SK-N-SH treated with all-trans-retinoic acid at 6 μM for 48 hours (cell line): ENCODE data around the gene GUCY1A2.

Source experiments
- ATAC-seq: fragments of 200-7000 bp; cut with Tn5 transposase; 3 replicates; pipeline ENCODE4 v1.9.1; 2020; ENCODE audit warnings: mild to moderate bottlenecking, moderate library complexity
- CSDC2 ChIP-seq: fragments of 250-450 bp; sonication (Bioruptor Pico); IDR thresholded peaks from 2 replicates; pipeline ENCODE4 v1.5.0; 2020; ENCODE audit warnings: mild to moderate bottlenecking, moderate library complexity
- ESRRG ChIP-seq: fragments of 250-450 bp; sonication (Bioruptor Pico); IDR thresholded peaks from 2 replicates; pipeline ENCODE4 v1.6.1; 2021; ENCODE audit warnings: mild to moderate bottlenecking
- GLIS3 ChIP-seq: fragments of 250-450 bp; sonication (Bioruptor Pico); IDR thresholded peaks from 2 replicates; pipeline ENCODE4 v1.5.0; 2020; ENCODE audit warnings: mild to moderate bottlenecking, moderate library complexity
- ISL1 ChIP-seq: fragments of 250-450 bp; sonication (Bioruptor Pico); IDR thresholded peaks from 2 replicates; pipeline ENCODE4 v2.1.2; 2022; ENCODE audit warnings: mild to moderate bottlenecking, moderate library complexity
- OSR1 ChIP-seq: fragments of 250-450 bp; sonication (Bioruptor Pico); IDR thresholded peaks from 2 replicates; pipeline ENCODE4 v1.8.0; 2022; ENCODE audit warnings: moderate library complexity, mild to moderate bottlenecking, inconsistent platforms
- RARB ChIP-seq: fragments of 250-450 bp; sonication (Bioruptor Pico); IDR thresholded peaks from 2 replicates; pipeline ENCODE4 v1.8.0; 2021; ENCODE audit warnings: mild to moderate bottlenecking, moderate library complexity
- SNAI2 ChIP-seq: fragments of 250-450 bp; sonication (Bioruptor Pico); IDR thresholded peaks from 2 replicates; pipeline ENCODE4 v1.5.0; 2020; ENCODE audit warnings: mild to moderate bottlenecking, moderate library complexity
- TCF4 ChIP-seq: fragments of 250-450 bp; sonication (Bioruptor Pico); IDR thresholded peaks from 2 replicates; pipeline ENCODE4 v1.8.0; 2021; ENCODE audit warnings: mild to moderate bottlenecking, moderate library complexity, borderline replicate concordance
- TOX ChIP-seq: fragments of 250-450 bp; sonication (Bioruptor Pico); IDR thresholded peaks from 2 replicates; pipeline ENCODE4 v1.8.0; 2021; ENCODE audit warnings: mild to moderate bottlenecking, moderate library complexity, borderline replicate concordance
- ZFP30 ChIP-seq: fragments of 450-650 bp; formaldehyde crosslinking; IDR thresholded peaks from 2 replicates; pipeline ENCODE4 v1.5.0; 2022; ENCODE audit warnings: mild to moderate bottlenecking, moderate library complexity
- ZNF70 ChIP-seq: fragments of 450-650 bp; formaldehyde crosslinking; IDR thresholded peaks from 2 replicates; pipeline ENCODE4 v1.5.0; 2020; ENCODE audit warnings: mild to moderate bottlenecking, moderate library complexity
- ZNF8 ChIP-seq: fragments of 450-650 bp; formaldehyde crosslinking; IDR thresholded peaks from 2 replicates; pipeline ENCODE4 v1.5.0; 2020; ENCODE audit warnings: mild to moderate bottlenecking, moderate library complexity
- TF ChIP-seq, protein P1 (sequence below): fragments of 250-450 bp; sonication (Bioruptor Pico); IDR thresholded peaks from 2 replicates; pipeline ENCODE4 v1.5.1; 2021; ENCODE audit warnings: mild to moderate bottlenecking, moderate library complexity
- TF ChIP-seq, protein P2 (sequence below): fragments of 250-450 bp; sonication (Bioruptor Pico); IDR thresholded peaks from 2 replicates; pipeline ENCODE4 v1.8.0; 2020; ENCODE audit warnings: mild to moderate bottlenecking, moderate library complexity, borderline replicate concordance
- TF ChIP-seq, protein P3 (sequence below): fragments of 250-450 bp; sonication (Bioruptor Pico); IDR thresholded peaks from 2 replicates; pipeline ENCODE4 v1.5.0; 2020; ENCODE audit warnings: mild to moderate bottlenecking, moderate library complexity
- TF ChIP-seq, protein P4 (sequence below): fragments of 250-450 bp; sonication (Bioruptor Pico); IDR thresholded peaks from 2 replicates; pipeline ENCODE4 v1.8.0; 2021; ENCODE audit warnings: low read depth, mild to moderate bottlenecking, moderate library complexity, borderline replicate concordance

The GUCY1A2 gene

DNA sequence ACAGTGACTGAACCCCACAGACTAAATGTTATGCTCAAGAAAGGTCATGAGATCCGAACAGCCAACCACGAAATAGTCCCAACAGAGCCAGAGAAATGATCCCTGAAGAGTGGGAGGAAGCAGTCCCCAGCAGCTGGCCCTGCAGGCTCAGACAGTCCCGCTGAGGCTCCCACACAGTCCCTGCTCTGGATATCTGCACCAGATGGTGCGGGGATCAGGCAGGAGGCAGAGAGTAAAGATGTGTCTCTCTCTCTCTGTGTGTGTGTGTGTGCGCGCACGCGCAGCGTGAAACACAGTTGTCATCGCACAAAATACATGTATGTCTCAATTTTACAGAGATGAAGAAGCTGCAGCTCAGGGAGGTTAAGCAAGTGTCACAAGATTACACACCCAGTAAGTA is 27.9 kb downstream of the GUCY1A2 start:
- TF ChIP-seq, protein P1, sequence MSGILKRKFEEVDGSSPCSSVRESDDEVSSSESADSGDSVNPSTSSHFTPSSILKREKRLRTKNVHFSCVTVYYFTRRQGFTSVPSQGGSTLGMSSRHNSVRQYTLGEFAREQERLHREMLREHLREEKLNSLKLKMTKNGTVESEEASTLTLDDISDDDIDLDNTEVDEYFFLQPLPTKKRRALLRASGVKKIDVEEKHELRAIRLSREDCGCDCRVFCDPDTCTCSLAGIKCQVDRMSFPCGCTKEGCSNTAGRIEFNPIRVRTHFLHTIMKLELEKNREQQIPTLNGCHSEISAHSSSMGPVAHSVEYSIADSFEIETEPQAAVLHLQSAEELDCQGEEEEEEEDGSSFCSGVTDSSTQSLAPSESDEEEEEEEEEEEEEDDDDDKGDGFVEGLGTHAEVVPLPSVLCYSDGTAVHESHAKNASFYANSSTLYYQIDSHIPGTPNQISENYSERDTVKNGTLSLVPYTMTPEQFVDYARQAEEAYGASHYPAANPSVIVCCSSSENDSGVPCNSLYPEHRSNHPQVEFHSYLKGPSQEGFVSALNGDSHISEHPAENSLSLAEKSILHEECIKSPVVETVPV (CRISPR knock-in tag) = no peak
- TF ChIP-seq OSR1 (CRISPR knock-in tag) = no peak
- TF ChIP-seq, protein P2, sequence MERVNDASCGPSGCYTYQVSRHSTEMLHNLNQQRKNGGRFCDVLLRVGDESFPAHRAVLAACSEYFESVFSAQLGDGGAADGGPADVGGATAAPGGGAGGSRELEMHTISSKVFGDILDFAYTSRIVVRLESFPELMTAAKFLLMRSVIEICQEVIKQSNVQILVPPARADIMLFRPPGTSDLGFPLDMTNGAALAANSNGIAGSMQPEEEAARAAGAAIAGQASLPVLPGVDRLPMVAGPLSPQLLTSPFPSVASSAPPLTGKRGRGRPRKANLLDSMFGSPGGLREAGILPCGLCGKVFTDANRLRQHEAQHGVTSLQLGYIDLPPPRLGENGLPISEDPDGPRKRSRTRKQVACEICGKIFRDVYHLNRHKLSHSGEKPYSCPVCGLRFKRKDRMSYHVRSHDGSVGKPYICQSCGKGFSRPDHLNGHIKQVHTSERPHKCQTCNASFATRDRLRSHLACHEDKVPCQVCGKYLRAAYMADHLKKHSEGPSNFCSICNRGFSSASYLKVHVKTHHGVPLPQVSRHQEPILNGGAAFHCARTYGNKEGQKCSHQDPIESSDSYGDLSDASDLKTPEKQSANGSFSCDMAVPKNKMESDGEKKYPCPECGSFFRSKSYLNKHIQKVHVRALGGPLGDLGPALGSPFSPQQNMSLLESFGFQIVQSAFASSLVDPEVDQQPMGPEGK (CRISPR knock-in tag) = no peak
- TF ChIP-seq ZFP30 (CRISPR knock-in tag) = no peak
- no peak for TF ChIP-seq CSDC2 (CRISPR knock-in tag)
- no peak for TF ChIP-seq TCF4 (CRISPR knock-in tag)
- TF ChIP-seq ESRRG = no peak
- TF ChIP-seq ZNF70 (CRISPR knock-in tag) = no peak
- TF ChIP-seq SNAI2 (CRISPR knock-in tag) = no peak
- TF ChIP-seq, protein P3, sequence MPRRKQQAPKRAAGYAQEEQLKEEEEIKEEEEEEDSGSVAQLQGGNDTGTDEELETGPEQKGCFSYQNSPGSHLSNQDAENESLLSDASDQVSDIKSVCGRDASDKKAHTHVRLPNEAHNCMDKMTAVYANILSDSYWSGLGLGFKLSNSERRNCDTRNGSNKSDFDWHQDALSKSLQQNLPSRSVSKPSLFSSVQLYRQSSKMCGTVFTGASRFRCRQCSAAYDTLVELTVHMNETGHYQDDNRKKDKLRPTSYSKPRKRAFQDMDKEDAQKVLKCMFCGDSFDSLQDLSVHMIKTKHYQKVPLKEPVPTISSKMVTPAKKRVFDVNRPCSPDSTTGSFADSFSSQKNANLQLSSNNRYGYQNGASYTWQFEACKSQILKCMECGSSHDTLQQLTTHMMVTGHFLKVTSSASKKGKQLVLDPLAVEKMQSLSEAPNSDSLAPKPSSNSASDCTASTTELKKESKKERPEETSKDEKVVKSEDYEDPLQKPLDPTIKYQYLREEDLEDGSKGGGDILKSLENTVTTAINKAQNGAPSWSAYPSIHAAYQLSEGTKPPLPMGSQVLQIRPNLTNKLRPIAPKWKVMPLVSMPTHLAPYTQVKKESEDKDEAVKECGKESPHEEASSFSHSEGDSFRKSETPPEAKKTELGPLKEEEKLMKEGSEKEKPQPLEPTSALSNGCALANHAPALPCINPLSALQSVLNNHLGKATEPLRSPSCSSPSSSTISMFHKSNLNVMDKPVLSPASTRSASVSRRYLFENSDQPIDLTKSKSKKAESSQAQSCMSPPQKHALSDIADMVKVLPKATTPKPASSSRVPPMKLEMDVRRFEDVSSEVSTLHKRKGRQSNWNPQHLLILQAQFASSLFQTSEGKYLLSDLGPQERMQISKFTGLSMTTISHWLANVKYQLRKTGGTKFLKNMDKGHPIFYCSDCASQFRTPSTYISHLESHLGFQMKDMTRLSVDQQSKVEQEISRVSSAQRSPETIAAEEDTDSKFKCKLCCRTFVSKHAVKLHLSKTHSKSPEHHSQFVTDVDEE (CRISPR knock-in tag) = no peak
- no peak for TF ChIP-seq ZNF8 (CRISPR knock-in tag)
- TF ChIP-seq RARB (CRISPR knock-in tag) = no peak

DNA sequence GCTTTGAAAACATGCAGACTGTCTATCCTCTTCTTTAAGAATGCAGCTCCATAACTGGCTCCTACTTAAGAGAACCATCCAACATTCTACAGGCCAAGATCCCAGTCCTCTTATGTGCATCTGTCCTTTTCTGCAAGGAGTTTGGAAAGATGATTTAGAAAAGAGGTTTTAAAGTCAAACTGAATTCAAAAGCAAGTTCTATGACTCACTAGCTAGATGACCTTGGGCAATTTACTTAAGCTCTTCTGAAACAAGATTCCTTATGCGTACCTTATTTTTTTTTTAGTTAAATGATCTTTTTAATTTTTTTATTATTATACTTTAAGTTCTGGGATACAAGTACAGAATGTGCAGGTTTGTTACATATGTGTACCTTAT is 29.2 kb downstream of the GUCY1A2 start:
- no peak for TF ChIP-seq TOX (CRISPR knock-in tag)
- TF ChIP-seq, all 23 proteins: peak for 0
- peak; percentile 10 for ATAC-seq

More for the DNA sequence above, 27.9 kb downstream of the GUCY1A2 start:
- ATAC-seq = no peak

DNA sequence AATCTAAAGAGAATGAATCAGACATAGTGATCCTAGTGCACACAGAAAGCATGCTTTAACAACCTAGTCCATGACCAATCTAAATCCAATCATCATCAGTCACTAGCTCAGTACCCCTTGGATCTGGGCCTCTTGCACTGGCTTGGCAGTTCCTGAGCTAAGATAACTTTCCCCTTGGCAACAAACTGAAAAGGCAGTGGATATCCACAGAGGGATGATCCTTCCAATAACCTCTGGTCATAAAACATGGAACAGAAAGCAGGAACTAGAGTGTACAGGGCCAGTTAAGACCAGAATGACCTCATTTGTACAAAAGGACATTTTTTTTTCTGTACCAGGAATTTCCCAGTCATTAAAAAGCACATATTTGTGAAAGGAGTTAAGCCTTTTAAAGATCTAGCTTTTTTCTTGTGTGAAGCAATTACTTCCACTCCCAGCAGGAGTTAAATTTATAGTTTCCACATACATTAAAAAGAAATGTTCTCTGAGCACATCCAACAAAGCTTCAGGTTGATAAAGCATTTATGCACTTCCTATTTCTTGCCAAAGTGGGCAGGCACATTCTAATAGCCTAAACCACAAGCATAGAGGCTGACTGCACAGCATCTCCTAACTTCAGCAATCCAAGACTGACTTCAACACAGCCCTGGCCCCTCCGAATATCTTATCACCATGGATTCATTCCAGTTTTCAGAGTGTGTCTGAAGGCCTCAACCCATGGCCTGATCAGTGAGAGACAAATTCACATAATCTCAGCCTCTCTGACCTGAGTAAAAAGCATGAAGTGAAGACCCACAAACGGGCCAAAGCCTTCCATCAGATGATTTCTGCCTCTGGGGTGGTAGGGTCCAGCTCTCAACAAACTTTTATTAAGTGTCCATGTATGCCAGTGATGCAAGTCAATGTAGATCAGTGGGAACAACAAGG is 29.9 kb downstream of the GUCY1A2 start:
- TF ChIP-seq, protein P2 (CRISPR knock-in tag) = no peak
- TF ChIP-seq ISL1 = 0 out of 2 replicates have a peak, but pooled peaks have one; percentile 11
- peak; percentile 82 for ATAC-seq

DNA sequence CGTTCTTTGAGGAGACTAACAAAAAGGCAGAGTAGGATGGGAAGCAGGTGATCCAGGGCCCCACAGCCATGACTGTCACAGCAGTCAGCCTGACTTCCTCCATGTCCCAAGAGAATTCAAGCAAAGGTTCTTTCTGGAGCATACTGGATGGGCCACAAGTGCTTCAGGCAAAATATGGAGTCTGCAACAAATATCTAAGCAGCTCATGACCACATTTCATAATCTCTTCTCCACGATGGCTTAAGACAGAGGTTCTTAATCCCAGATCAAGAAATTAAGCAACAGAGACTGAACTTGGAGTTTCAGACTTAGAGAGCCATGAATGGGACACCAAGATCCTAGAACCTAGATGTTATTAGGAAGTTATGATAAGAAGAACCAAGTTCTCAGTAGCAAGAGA is 31.6 kb downstream of the GUCY1A2 start:
- TF ChIP-seq GLIS3 = no peak
- no peak for TF ChIP-seq ISL1
- TF ChIP-seq, protein P1 (CRISPR knock-in tag) = no peak
- TF ChIP-seq, protein P4, sequence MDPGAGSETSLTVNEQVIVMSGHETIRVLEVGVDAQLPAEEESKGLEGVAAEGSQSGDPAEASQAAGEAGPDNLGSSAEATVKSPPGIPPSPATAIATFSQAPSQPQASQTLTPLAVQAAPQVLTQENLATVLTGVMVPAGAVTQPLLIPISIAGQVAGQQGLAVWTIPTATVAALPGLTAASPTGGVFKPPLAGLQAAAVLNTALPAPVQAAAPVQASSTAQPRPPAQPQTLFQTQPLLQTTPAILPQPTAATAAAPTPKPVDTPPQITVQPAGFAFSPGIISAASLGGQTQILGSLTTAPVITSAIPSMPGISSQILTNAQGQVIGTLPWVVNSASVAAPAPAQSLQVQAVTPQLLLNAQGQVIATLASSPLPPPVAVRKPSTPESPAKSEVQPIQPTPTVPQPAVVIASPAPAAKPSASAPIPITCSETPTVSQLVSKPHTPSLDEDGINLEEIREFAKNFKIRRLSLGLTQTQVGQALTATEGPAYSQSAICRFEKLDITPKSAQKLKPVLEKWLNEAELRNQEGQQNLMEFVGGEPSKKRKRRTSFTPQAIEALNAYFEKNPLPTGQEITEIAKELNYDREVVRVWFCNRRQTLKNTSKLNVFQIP (CRISPR knock-in tag) = no peak
- TF ChIP-seq ZNF8 (CRISPR knock-in tag) = no peak
- no peak for TF ChIP-seq ZFP30 (CRISPR knock-in tag)
- no peak for ATAC-seq
